H4 (cell line): ENCODE measurements around the gene SERINC4. TPM values are rescaled to one million over a fixed set of nuclear protein-coding genes. Genes with fewer than 3 reads are reported as not detected.
"Not testable (repeated sequence)": the region's sequence is repeated elsewhere in the genome, so short reads cannot be mapped to it uniquely, and the experiment has no call there.

Source experiments
- DNase-seq: peaks from one replicate; pipeline ENCODE4 v3.0.0-alpha.2; 2015; ENCODE audit warnings: low spot score
- total RNA-seq: library from RNA; depleted of rRNA; stranded (reverse); fragments of >200 nt; shearing (Covaris generic); gene quantifications from 2 replicates; pipeline ENCODE4 v1.2.3, GENCODE V29; 2014; rRNA removed

Gene SERINC4
- not detected in 2 replicates for total RNA-seq

DNA sequence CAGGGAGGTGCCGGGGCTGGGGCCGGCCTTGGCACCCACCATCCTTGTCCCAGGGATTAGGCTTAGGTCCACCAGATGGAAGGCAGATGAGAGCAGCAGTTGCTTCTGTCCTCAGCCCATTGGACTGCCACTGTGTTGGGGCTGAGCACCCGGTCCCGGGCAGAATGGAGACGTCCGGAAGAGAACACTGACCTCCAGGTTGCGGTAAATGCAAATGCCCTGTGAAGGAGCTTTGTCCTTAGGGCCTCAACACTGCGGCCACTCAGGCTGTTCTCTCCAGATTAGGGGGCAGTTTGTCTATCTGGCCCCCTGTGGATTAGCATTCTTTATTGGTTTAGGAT, at the start of gene SERINC4:
TSS of gene SERINC4 (minus strand) at position 276 of the 341 bp plus-strand sequence. CDS start at position 42, 234 bp downstream.
- DNase-seq = no peak

DNA sequence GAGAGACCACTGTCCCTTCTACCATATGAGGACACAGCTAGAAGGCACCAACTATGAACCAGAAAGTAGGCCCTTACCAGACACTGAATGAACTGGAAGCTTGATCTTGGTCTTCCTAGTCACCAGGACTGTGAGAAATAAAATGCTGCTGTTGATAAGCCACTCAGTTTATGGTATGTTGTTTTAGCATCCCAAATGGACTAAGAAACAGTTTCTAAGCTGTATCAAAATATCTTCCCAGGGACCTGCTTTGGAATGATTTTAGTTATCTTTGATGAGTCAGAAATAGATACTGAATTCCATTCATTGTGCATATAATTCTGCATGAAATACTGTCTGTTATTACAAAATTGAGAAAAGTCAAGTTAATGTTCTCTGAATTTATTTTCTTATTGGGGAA, 45.4 kb upstream of the SERINC4 start:
- no peak for DNase-seq

DNA sequence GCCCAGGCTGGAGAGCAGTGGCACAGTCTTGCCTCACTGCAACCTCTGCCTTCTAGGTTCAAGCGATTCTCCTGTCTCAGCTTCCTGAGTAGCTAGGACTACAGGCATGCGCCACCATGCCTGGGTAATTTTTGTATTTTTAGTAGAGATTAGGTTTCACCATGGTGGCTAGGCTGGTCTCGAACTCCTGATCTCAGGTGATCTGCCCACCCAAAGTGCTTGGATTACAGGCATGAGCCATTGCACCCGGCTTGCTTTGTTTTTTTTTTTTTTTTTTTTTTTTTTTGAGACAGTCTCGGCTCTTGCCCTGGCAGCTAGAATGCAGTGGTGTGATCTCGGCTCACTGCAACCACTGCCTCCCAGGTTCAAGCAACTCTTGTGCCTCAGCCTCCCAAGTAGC, 32.5 kb upstream of the SERINC4 start:
- not testable (repeated sequence) for DNase-seq

DNA sequence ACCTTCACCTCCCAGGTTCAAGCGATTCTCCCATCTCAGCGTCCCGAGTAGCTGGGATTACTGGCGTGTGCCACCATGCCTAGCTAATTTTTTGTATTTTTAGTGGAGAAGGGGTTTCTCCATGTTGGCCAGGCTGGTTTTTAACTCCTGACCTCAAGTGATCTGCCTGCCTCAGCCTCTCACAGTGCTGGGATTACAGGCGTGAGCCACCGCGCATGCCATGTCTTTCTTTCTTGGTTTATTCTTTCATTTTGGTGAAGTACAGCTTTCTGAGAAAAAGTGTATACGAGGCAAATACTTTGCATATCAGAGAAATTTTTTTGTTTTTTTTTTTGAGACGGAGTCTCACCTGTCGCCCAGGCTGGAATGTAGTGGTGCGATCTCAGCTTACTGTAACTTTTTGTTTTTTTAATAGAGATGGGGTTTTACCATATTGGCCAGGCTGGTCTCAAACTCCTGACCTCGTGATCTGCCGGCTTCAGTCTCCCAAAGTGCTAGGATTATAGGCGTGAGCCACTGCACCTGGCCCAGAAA, 31.6 kb upstream of the SERINC4 start:
- DNase-seq = not testable (repeated sequence)

DNA sequence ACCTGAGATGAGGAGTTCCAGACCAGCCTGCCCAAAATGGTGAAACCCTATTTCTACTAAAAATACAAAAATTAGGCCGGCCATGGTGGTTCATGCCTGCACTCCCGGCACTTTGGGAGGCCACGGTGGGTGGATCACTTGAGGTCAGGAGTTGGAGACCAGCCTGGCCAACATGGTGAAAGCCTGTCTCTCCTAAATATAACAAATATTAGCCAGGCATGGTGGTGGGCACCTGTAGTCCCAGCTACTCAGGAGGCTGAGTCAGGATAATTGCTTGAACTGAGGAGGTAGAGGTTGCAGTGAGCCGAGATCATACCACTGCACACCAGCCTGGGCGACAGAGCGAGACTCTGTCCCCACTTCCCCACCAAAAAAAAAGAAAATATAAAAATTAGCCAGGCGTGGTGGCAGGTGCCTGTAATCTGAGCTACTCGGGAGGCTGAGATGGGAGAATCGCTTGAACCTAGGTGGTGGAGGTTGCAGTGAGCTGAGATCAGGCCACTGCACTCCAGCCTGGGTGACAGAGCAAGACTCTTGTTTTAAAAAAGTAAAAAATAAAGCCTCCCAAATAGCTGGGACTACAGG, 30.8 kb upstream of the SERINC4 start:
- not testable (repeated sequence) for DNase-seq

DNA sequence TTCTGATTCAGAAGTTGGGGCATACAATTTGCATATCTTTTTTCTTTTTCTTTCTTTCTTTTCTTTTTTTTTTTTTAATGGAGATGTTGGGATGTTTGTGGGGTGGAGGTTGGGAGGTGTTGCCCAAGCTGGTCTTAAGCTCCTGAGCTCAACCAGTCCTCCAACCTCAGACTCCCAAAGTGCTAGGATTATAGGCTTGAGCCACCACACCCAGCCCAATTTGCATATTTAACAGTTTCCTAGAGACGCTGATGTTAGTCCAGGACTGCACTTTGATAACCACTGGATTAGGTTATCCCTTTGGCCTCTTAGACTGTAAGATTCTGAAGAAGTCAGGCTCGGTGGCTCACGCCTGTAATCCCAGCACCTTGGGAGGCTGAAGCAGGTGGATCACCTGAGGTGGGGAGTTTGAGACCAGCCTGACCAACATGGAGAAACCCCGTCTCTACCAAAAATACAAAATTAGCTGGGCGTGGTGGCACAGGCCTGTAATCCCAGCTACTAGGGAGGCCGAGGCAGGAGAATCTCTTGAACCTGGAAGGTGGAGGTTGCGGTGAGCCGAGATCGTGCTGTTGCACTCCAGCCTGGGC, 30.0 kb upstream of the SERINC4 start:
- DNase-seq = not testable (repeated sequence)

DNA sequence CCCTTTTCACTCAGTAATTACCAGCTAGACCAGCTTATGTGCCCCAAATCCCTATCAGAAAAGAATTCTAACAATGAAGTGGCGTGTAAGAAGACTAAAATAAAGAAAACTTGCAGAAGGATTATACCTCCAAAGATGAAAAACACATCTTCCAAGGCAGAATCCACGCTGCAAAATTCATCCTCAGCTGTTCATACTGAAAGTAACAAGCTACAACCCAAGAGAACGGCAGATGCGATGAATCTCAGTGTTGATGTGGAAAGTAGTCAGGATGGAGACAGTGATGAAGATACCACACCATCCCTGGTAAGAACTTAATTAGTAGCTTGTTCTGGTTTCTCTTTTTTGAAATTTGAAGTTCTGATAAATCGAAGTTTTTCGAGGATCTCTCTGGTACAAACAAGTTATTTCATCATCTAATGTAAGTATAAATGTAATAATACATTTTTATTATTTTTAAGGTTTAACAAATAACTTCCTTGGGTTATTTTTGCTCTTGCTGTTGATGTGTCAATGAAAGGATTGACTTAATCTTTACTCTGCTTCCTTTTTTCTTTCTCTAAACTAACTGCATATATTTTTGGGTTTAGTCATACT, 28.1 kb upstream of the SERINC4 start:
- DNase-seq = no peak

DNA sequence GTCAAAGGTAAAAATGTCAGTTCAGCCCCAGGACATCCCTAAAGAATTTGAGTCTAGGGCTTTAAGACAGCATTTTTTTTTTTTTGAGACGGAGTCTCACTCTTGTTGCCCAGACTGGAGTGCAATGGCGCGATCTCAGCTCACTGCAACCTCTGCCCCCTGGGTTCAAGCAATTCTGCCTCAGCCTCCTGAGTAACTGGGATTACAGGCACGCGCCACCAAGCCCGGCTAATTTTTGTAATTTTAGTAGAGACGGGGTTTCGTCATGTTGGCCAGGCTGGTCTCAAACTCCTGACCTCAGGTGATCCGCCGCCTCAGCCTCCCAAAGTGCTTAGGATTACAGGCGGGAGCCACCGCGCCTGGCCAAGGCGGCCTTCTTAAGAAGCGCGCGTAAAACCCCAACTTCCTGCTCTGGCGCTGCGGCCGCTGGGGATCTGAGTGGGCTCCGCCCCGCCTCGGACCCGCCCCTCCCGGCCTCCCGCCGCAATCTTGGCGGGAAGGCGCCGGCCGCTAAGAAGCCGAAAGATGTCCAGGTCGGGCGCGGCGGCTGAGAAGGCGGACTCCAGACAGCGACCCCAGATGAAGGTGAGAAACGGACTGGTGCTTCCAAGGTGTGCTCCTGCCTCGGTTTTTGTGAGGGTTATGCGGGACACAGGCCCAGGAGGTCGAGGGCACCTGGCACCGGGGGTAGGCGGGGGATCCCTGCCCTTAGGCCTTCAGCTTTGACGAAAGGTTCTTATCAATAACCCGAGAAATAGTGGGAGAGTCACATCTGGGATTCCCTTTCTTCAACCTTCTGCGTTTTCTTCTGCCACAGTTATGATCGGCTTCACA, 26.7 kb upstream of the SERINC4 start, which contains the start of gene WDR76:
TSS of gene WDR76 (plus strand) at position 495 of the 834 bp plus-strand sequence. CDS start at position 526, 31 bp downstream.
- DNase-seq = peak; percentile 76

DNA sequence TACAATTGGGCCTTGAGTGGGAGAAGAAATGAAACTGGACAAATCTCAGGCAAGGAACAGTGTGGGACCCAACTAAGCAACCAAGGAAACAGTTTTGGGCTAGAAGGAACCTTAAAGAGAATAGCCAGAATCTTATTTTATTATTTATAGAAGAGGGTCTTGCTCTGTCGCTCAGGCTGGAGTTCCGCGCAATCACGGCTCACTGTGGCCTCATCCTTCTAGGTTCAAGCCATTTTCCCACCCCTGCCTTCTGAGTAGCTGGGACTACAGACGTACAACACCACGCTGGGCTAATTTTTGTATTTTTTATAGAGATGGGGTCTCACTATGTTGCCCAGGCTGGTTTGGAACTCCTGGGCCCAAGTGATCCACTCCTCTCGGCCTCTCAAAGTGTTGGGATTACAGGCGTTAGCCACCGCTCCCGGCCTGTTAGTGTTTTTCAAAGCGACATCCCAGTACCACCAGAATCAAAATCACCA, 26.0 kb upstream of the SERINC4 start:
- no peak for DNase-seq

DNA sequence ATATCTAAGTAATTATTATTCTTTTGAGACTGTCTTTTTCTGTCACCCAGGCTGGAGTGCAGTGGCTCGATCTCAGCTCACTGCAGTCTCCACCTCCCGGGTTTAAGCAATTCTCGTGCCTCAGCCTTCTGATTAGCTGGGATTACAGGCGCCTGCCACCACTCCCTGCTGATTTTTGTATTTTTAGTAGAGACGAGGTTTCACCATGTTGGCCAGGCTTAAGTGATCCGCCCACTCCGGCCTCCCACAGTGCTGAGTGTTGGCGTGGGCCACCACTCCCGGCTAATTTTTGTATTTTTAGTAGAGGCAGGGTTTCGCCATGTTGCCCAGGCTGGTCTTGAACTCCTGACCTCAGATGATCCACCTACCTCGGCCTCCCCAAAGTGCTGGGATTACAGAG, 25.3 kb upstream of the SERINC4 start:
- DNase-seq = not testable (repeated sequence)

DNA sequence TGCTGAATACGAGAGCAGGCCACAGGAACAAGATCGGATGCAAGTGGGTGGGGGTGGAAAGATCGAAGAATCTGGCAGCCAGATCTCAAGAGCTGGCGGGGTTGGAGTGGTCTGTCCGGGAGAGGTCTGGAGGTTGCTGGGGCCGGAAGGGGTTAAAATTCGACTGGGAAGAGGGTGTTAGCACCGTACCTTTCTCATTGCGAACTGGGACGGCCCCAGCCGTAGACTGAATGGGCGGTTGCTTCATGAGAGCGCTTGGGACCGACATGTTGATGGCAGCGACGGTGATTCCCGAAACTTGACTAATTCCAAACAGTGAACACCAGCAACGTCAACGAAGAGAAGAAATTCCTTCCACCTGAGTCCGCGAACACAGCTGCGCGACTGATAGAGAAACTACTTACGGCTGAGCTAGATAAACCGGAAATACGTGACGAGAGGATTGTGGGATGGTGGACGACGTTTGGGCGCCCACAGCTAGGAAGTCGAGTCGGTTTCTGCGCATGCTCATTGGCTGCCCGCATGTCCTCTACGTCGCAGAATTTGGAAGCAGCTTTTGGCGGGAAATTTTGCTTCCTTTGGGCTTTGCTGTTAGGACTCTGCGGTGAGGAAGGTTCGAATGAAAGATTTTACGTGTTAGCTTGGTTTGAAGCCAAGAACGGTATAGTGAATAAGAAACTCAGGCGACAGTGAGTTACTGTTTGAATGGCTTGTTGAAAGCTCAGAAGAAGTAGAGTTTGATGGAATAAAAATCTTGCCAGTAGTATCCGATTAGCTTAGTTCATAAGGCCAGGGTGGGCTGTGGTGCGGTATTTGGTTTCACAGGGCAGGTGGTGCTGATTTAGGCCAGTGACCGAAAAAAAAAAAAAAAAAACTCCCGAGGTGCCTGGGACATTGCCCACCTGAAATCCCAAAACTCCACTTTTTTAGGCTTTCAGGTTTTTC, 24.6 kb upstream of the SERINC4 start, which contains the start of gene MFAP1:
TSS of gene MFAP1 (minus strand) at position 389 of the 945 bp plus-strand sequence. CDS start at position 268, 121 bp downstream.
- peak; percentile 98 for DNase-seq

DNA sequence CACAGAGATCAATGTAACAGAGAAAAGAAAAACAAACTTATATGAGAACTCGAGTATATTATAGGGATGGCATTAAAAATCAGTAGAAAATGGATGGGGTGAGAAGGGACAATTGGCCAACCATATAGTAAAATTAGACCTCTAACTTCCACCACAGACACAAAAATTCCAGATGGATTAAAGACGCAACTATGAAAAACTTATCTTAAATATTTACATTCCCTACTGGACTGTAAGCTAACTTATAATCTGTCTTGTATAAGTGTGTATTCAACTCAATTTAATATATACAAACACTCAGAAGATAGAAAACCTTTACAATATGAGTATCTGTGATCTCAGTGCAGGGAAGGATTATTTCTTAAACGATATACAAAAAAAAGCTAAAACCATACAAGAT, 21.5 kb upstream of the SERINC4 start:
- no peak for DNase-seq

DNA sequence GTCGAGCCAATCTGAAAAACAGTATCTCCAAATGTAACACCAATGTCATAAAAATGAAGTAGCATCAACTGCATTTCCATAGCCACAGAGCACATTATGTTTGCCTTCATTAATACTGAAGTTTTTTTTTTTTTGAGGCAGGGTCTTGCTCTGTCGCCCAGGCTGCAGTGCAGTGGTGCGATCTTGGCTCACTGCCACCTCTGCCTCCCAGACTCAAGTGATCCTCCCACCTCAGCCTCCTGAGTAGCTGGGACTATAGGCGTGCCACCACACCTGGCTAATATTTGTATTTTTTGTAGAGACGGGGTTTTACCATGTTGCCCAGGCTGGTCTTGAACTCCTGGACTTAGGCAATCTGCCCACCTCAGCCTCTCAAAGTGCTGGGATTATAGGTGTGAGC, 15.0 kb upstream of the SERINC4 start:
- not testable (repeated sequence) for DNase-seq

DNA sequence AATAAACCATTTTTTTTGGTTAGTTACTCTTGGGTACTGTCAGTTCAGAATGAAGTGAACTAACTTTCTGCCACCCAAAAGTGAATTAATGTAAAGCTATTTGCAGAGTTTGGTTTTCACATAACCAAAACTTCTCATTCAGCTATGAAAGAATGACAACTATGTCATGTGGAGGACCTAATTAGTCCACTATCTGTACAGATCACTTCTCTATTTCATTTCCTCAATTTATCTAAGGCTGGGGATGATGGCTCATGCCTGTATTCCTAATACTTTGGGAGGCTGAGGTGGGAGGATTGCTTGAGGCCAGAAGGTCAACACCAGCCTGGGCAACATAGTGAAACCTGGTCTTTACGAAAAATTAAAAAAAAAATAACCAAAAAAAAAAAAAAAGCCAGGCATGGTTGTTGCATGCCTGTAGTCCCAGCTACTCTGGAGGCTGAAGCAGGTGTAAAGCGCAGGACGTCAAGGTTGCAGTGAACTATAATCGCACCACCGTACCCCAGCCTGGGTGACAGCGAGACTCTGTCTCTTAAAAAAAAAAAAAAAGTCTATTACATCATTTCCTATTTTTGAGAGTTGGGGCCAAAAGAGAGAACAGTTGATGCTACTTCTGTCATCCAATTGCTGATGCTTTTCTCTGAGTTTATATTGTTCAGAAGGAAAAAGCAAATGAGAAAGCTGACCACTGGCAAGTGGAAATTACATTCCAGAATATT, 9.1 kb upstream of the SERINC4 start:
- DNase-seq = no peak

DNA sequence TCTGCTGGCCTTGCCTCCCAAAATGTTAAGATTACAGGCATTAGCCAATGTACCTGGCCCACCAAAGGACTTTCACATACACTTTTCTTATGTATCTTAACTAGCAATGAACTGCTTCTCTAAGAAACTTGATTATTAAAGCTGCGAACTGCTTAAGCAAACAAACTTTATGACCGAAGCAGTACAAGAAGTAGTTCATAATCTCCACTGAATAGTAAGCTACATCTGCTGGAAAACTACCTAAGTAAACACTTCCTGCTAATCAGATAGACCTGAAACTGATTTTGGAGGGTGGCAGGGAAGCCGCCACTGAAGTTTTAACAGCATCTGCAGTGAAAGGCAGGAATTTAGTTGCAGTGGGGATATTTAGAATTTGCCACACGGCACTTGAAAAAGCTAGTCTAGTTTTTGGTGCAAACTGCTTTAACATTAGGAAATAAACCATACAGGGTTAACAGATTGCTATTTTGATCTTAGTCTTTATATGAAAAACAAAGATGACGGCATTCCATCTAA, 8.5 kb upstream of the SERINC4 start:
- no peak for DNase-seq

DNA sequence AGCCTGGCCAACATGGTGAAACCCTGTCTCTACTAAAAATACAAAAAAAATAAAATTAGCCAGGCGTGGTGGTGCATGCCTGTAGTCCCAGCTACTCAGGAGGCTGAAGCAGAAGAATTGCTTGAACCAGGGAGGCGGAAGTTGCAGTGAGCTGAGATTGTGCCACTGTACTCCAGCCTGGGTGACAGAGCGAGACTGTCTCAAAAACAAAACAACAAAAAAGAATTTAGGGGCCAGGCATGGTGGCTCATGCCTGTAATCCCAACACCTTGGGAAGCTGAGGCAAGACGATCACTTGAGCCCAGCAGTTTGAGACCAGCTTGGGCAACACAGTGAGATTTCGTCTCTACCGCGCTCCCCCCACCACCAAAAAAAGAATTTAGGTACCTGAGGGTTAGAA, 2.7 kb upstream of the SERINC4 start:
- DNase-seq = not testable (repeated sequence)

DNA sequence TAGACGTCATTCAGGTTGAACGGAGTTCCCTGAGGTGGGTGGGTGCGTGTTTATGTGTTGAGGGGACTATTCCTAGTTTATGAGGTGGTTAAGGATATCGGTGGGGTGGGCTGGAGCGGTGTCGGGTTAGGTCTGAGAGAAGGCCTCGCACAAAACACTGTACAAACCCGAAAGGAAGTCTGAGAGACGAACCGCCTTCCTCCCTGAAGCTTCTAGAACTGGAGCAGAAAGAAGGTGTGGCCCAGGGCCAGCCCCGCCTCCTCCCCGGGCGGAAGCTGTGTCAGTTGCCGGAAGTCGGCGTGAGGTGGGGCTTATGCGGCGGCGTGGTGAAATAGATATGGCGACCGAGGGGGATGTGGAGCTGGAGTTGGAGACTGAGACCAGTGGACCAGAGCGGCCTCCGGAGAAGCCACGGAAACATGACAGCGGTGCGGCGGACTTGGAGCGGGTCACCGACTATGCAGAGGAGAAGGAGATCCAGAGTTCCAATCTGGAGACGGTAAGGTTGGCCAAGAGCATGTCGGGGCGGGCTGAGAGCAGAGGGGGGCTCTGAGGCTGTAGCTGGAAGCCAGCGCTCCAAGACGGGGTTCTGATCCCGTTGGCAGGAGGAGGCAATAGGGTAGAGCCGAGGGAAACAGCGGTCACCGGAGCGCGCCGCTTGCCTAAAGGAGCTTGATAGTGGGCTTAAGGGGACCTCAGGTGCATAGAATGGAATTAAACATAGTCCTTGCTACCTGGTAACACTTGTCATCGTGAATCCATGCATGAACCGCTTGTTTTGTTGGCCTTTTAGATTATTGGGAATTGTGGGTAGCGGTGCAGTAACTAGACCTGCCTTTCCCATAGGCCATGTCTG, 494 bp upstream of the SERINC4 start, which contains the start of gene HYPK:
TSS of gene HYPK (plus strand) at position 314 of the 856 bp plus-strand sequence. CDS start at position 338, 24 bp downstream.
- peak; percentile 82 for DNase-seq

DNA sequence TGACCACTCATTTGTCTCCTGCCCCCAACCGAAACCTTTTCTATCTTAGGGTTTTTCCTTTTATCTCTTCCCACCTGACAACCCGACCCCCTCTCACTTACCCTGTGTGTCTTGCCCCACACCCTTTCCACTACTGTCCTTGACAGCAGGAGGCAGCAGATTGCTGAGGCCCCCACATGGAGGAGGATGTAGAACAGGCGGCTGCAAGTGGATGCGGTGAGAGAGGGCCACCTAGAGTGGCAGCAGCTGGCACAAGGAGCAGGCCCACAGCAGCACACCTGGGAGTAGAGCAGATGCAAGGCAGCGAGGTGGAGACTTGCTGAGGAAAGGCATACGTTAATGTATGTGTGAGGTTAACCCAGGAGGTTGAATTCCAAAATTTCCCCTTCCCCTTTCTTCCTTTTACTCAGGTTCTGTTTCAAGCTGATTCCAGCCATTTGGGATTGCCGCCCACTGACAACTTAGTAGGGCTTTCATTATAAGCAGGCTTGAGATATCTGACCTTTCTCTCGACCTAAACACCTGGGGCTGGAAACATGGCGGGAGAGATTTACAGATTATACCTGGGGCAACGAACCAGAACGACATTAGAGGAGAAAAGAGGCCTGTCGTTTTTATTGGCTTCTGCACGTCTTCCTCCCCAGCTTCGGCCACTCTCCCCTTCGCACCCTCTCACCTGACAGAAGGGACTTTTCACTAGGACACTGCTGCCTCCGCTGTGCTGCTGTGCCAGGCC, 643 bp downstream of the SERINC4 start:
- DNase-seq = no peak
